K562 (cell line): ENCODE data around the gene AGAP1.

ENCODE experiments used
- CCAR2 ChIP-seq: fragments of 200-400 bp; formaldehyde crosslinking; IDR thresholded peaks from 2 replicates; pipeline ENCODE4 v1.6.1; 2017; ENCODE audit warnings: mild to moderate bottlenecking, low read depth, low read length
- CTCF ChIP-seq, 3 experiments: IDR thresholded peaks in 2 of 3; conservative IDR thresholded peaks in 1 of 3; 2 replicates each; pipeline ENCODE4 v1.5.1; 2011 to 2012; ENCODE audit warnings: low read length in 3 of 3, mild to moderate bottlenecking in 3 of 3, control low read depth in 2 of 3, improper control_type of control experiment in 1 of 3, inconsistent platforms in 1 of 3, low read depth in 1 of 3, mixed read lengths in 1 of 3, moderate library complexity in 1 of 3; ENCODE audit not compliant: insufficient read depth in 2 of 3
- E2F5 ChIP-seq: sonication (generic); formaldehyde crosslinking; IDR thresholded peaks from 2 replicates; pipeline ENCODE4 v1.8.0; 2022; ENCODE audit warnings: mild to moderate bottlenecking, missing genetic modification reagents
- EGR1 ChIP-seq: fragments of 450-650 bp; conservative IDR thresholded peaks from 2 replicates; pipeline ENCODE4 v1.6.1; 2017; ENCODE audit warnings: mild to moderate bottlenecking
- EZH2 ChIP-seq: IDR thresholded peaks from 2 replicates; pipeline ENCODE4 v1.6.1; 2012; ENCODE audit warnings: low read depth, mild to moderate bottlenecking, inconsistent platforms, low read length, borderline replicate concordance
- HDAC8 ChIP-seq: fragments of 450-650 bp; IDR thresholded peaks from 2 replicates; pipeline ENCODE4 v1.6.1; 2016; ENCODE audit warnings: mild to moderate bottlenecking, missing genetic modification characterization, moderate library complexity, missing compliant biosample characterization
- MITF ChIP-seq: IDR thresholded peaks from 2 replicates; pipeline ENCODE4 v1.6.1; 2014; ENCODE audit warnings: antibody characterized with exemption
- RBM22 ChIP-seq: fragments of 200-400 bp; formaldehyde crosslinking; IDR thresholded peaks from 2 replicates; pipeline ENCODE4 v1.6.1; 2018; ENCODE audit warnings: low read length, low read depth; ENCODE audit not compliant: poor library complexity, severe bottlenecking
- YY1 ChIP-seq, 3 experiments: IDR thresholded peaks; 2 replicates each; pipeline ENCODE4 v1.6.1; 2011; ENCODE audit warnings: low read length in 2 of 3, mild to moderate bottlenecking in 2 of 3, moderate library complexity in 2 of 3, borderline replicate concordance in 1 of 3, control low read depth in 1 of 3, low read depth in 1 of 3; ENCODE audit not compliant: insufficient read depth in 3 of 3, insufficient replicate concordance in 2 of 3, control insufficient read depth in 1 of 3, insufficient read length in 1 of 3; ENCODE audit errors: extremely low read depth in 1 of 3

- TF ChIP-seq E2F5 (CRISPR knock-in tag) (no peak), YY1 (IDR thresholded peaks at IDR 0.05; ENCODE audit: borderline replicate concordance in 1 of 3, control insufficient read depth in 1 of 3, extremely low read depth in 1 of 3, insufficient read depth in 3 of 3, insufficient read length in 1 of 3, insufficient replicate concordance in 2 of 3, low read depth in 1 of 3, low read length in 2 of 3) (no peak), MITF (no peak), CCAR2 (no peak), RBM22 (no peak), CTCF (IDR thresholded peaks at IDR 0.05 in 2 of 3, conservative IDR thresholded peaks at IDR 0.05 in 1 of 3; ENCODE audit: insufficient read depth in 2 of 3, low read depth in 1 of 3, low read length in 3 of 3) (no peak), EZH2 (no peak), EGR1 (no peak), HDAC8 (no peak)
Measured at GRCh38 chr2:235583925-235584637, 90.2 kb downstream of the AGAP1 start.
